KMS-11 (cell line): ENCODE results near the gene TPRA1.

Source experiments
- H2AFZ ChIP-seq: fragments of 200-600 bp; sonication (generic); 2 replicates; pipeline ENCODE4 v1.6.1; 2016; ENCODE audit warnings: antibody characterized with exemption, mixed run types, low read depth
- H3K27ac ChIP-seq: fragments of 200-600 bp; sonication (generic); 2 replicates; pipeline ENCODE4 v1.6.1; 2016; ENCODE audit warnings: mild to moderate bottlenecking, mixed run types
- H3K27me3 ChIP-seq: fragments of 200-600 bp; sonication (generic); 2 replicates; pipeline ENCODE4 v1.6.1; 2017; ENCODE audit warnings: mild to moderate bottlenecking, low read depth, mixed run types, moderate library complexity; ENCODE audit not compliant: insufficient read depth
- H3K36me3 ChIP-seq: fragments of 200-600 bp; sonication (generic); 2 replicates; pipeline ENCODE4 v1.6.1; 2017; ENCODE audit warnings: mild to moderate bottlenecking, mixed run types; ENCODE audit not compliant: insufficient read depth
- H3K4me1 ChIP-seq: fragments of 200-600 bp; sonication (generic); 2 replicates; pipeline ENCODE4 v1.6.1; 2016; ENCODE audit warnings: mild to moderate bottlenecking, low read depth, mixed run types; ENCODE audit not compliant: poor library complexity, severe bottlenecking
- H3K4me2 ChIP-seq: fragments of 200-600 bp; sonication (generic); 2 replicates; pipeline ENCODE4 v1.7.0; 2016; ENCODE audit warnings: mild to moderate bottlenecking, mixed run types
- H3K4me3 ChIP-seq: fragments of 200-600 bp; sonication (generic); IDR thresholded peaks from 2 replicates; pipeline ENCODE4 v1.6.1; 2017; ENCODE audit warnings: low read depth, low read length, mixed read lengths; ENCODE audit not compliant: insufficient read depth
- H3K79me2 ChIP-seq: fragments of 200-600 bp; sonication (generic); 2 replicates; pipeline ENCODE4 v1.6.1; 2016; ENCODE audit warnings: low read depth, mixed run types; ENCODE audit not compliant: insufficient read depth
- H3K9ac ChIP-seq: fragments of 200-600 bp; sonication (generic); 2 replicates; pipeline ENCODE4 v1.6.1; 2016; ENCODE audit warnings: mild to moderate bottlenecking, mixed run types
- H4K20me1 ChIP-seq: fragments of 200-600 bp; sonication (generic); 2 replicates; pipeline ENCODE4 v1.6.1; 2016; ENCODE audit warnings: mild to moderate bottlenecking, mixed run types; ENCODE audit not compliant: insufficient read depth
- CTCF ChIP-seq: fragments of 200-600 bp; sonication (generic); conservative IDR thresholded peaks from 2 replicates; pipeline ENCODE4 v1.6.1; 2017; ENCODE audit warnings: low read depth, mild to moderate bottlenecking, antibody characterized with exemption, low read length, moderate library complexity, mixed read lengths

TPRA1 gene

GRCh38 chr3:127585163-127585812 lies 5.2 kb downstream of the TPRA1 start:
- Histone ChIP-seq H3K36me3 (no peaks in the 10 kb centered on the region), H3K79me2 (peaks cover 70% of the 10 kb centered on the region), H3K27me3 (no peaks in the 10 kb centered on the region), H3K4me1 (peaks cover 21% of the 10 kb centered on the region), H2AFZ (no peak overlapping the region), H3K9ac (no peak overlapping the region), H4K20me1 (no peaks in the 10 kb centered on the region), H3K27ac (no peak overlapping the region), H3K4me3 (no peak overlapping the region), H3K4me2 (no peak overlapping the region)
- no peak for TF ChIP-seq CTCF

- H3K4me3 ChIP-seq: no peak overlapping the region
- H4K20me1 ChIP-seq: no peaks in the 10 kb centered on the region
- no peak for TF ChIP-seq CTCF
- H3K27me3 ChIP-seq: no peaks in the 10 kb centered on the region
- no peak overlapping the region for H3K27ac ChIP-seq
- H2AFZ ChIP-seq: no peak overlapping the region
- H3K9ac ChIP-seq: no peak overlapping the region
- no peaks in the 10 kb centered on the region for H3K36me3 ChIP-seq
- H3K79me2 ChIP-seq: peaks cover 67% of the 10 kb centered on the region
- H3K4me1 ChIP-seq: peaks cover 21% of the 10 kb centered on the region
- H3K4me2 ChIP-seq: no peak overlapping the region
These were observed 5.8 kb downstream of the TPRA1 start for GRCh38 chr3:127584734-127585133.

- H3K4me3 ChIP-seq: no peak overlapping the region
- H3K79me2 ChIP-seq: peaks cover 28% of the 10 kb centered on the region; the same call in 1 of the 2 replicates
- no peak overlapping the region for H3K4me2 ChIP-seq
- H3K27me3 ChIP-seq: no peaks in the 10 kb centered on the region
- TF ChIP-seq CTCF: no peak
- H4K20me1 ChIP-seq: no peaks in the 10 kb centered on the region
- H3K4me1 ChIP-seq: peaks cover 3% of the 10 kb centered on the region
- no peak overlapping the region for H3K9ac ChIP-seq
- no peaks in the 10 kb centered on the region for H3K36me3 ChIP-seq
- no peak overlapping the region for H2AFZ ChIP-seq
- H3K27ac ChIP-seq: no peak overlapping the region
These were observed 10.0 kb downstream of the TPRA1 start for GRCh38 chr3:127580327-127581060.

- TF ChIP-seq CTCF: no peak
- H3K4me1 ChIP-seq: peaks cover 6% of the 10 kb centered on the region
- no peak overlapping the region for H3K9ac ChIP-seq
- H4K20me1 ChIP-seq: no peaks in the 10 kb centered on the region
- no peak overlapping the region for H3K4me3 ChIP-seq
- H3K27me3 ChIP-seq: no peaks in the 10 kb centered on the region
- no peaks in the 10 kb centered on the region for H3K36me3 ChIP-seq
- H2AFZ ChIP-seq: no peak overlapping the region
- H3K27ac ChIP-seq: no peak overlapping the region
- H3K79me2 ChIP-seq: peaks cover 15% of the 10 kb centered on the region; the same call in 1 of the 2 replicates
- no peak overlapping the region for H3K4me2 ChIP-seq
These were observed 11.7 kb downstream of the TPRA1 start for GRCh38 chr3:127578802-127579201.
